SHP77 treated with DMSO at 0.1 percent for 48 hours (cell line): Measurements from ENCODE around the gene ARL15.
A peak's percentile ranks its signal among the peaks of the same experiment; 100 is the strongest.

ENCODE experiments used
- DNase-seq: peaks from one replicate; lab custom pipeline; 2025; lab: John Stamatoyannopoulos, UW

The ARL15 gene

GRCh38 chr5:54243483-54244080 lies 66.8 kb downstream of the ARL15 start:
- DNase-seq: peak; percentile 23

GRCh38 chr5:54242297-54242696 lies 68.1 kb downstream of the ARL15 start:
- DNase-seq: no peak

GRCh38 chr5:54234304-54234933 lies 76.0 kb downstream of the ARL15 start:
- peak; percentile 23 for DNase-seq

GRCh38 chr5:54230936-54231685 lies 79.3 kb downstream of the ARL15 start:
- no peak for DNase-seq

GRCh38 chr5:54229041-54229780 lies 81.2 kb downstream of the ARL15 start:
- DNase-seq: peak; percentile 39

GRCh38 chr5:54227759-54228158 lies 82.6 kb downstream of the ARL15 start:
- no peak for DNase-seq

- DNase-seq: no peak
Observed at GRCh38 chr5:54227109-54227508, 83.3 kb downstream of the ARL15 start.

GRCh38 chr5:54226215-54226614 lies 84.2 kb downstream of the ARL15 start:
- DNase-seq: no peak

- DNase-seq: no peak
Observed at GRCh38 chr5:54224103-54224826, 86.1 kb downstream of the ARL15 start.

- no peak for DNase-seq
Observed at GRCh38 chr5:54222336-54222735, 88.0 kb downstream of the ARL15 start.

GRCh38 chr5:54221135-54221534 lies 89.2 kb downstream of the ARL15 start:
- DNase-seq: no peak

- no peak for DNase-seq
Observed at GRCh38 chr5:54220230-54221040, 89.9 kb downstream of the ARL15 start.

GRCh38 chr5:54217826-54218503 lies 92.4 kb downstream of the ARL15 start:
- peak; percentile 45 for DNase-seq

GRCh38 chr5:54215233-54215736 lies 95.1 kb downstream of the ARL15 start:
- no peak for DNase-seq

- no peak for DNase-seq
Observed at GRCh38 chr5:54214722-54215121, 95.7 kb downstream of the ARL15 start.

- no peak for DNase-seq
Observed at GRCh38 chr5:54212331-54212730, 98.0 kb downstream of the ARL15 start.

GRCh38 chr5:54211912-54212311 lies 98.5 kb downstream of the ARL15 start:
- no peak for DNase-seq

- DNase-seq: no peak
Observed at GRCh38 chr5:54207566-54207965, 102.8 kb downstream of the ARL15 start.

- DNase-seq: no peak
Observed at GRCh38 chr5:54206580-54207229, 103.7 kb downstream of the ARL15 start.

GRCh38 chr5:54205918-54206317 lies 104.5 kb downstream of the ARL15 start:
- DNase-seq: no peak
